Measurements from ENCODE around the gene ZHX3. TPM values are rescaled to one million over a fixed set of nuclear protein-coding genes. Genes with fewer than 3 reads are reported as not detected.

The ZHX3 gene
- total and polyA plus RNA-seq, 2 donors (not counting 1 experiment from before 2014, with no cell fraction given) = 27.7 to 28.0 TPM

DNA sequence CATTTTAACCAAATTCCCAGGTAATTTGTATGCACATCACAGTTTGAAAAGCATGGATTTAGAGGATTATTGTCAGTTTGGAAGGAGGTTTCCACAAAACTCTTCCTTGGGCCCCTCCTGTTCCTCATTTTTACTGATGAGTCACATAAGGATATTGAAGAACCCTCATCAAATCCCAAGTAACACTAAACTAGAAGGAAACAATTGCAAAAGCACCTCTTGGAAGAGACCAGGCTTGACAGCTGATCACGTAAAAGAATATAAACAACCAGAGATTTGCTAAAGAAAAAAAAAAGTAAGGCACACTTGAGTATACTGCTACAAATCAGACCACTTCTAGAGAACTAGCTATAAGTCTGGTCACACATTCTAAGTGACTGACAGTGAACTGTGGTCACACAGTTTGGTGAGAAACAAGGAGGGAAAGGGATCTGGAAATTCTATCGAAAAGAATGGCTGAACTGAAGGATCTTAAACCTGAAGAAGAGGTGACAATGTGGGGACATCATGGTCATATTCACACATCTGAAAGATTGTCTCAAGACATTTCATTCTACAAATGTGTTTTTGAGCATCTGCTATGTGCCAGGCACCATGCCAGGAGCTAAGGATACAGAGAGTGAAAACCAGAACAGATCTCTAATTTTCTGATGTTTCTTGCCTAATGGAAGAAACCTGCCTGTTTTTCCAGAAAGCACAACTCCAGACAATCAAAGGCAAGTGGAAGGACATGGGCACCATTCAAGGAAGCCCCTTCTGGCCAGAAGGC lies 24.1 kb downstream of the ZHX3 start:
- H3K4me3 ChIP-seq (replicated peaks in 1 of 4; ENCODE audit: control extremely low read depth in 1 of 4, insufficient read depth in 1 of 4, low read depth in 3 of 4, low read length in 4 of 4) = peak overlapping the region in 1 of 4 experiments; percentile 17
- no peak overlapping the region for H3K9ac ChIP-seq (ENCODE audit: insufficient read depth, low read length)
- TF ChIP-seq, protein P1, sequence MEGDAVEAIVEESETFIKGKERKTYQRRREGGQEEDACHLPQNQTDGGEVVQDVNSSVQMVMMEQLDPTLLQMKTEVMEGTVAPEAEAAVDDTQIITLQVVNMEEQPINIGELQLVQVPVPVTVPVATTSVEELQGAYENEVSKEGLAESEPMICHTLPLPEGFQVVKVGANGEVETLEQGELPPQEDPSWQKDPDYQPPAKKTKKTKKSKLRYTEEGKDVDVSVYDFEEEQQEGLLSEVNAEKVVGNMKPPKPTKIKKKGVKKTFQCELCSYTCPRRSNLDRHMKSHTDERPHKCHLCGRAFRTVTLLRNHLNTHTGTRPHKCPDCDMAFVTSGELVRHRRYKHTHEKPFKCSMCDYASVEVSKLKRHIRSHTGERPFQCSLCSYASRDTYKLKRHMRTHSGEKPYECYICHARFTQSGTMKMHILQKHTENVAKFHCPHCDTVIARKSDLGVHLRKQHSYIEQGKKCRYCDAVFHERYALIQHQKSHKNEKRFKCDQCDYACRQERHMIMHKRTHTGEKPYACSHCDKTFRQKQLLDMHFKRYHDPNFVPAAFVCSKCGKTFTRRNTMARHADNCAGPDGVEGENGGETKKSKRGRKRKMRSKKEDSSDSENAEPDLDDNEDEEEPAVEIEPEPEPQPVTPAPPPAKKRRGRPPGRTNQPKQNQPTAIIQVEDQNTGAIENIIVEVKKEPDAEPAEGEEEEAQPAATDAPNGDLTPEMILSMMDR (conservative IDR thresholded peaks at IDR 0.05 in 1 of 2, IDR thresholded peaks at IDR 0.05 in 1 of 2; ENCODE audit: low read depth in 1 of 2, low read length in 2 of 2) = no peak
- no peak for TF ChIP-seq EZH2 (IDR thresholded peaks at IDR 0.05; ENCODE audit: low read length, missing control alignments)
- H3K27me3 ChIP-seq (ENCODE audit: control insufficient read depth, insufficient read depth, low read length) = no peaks in the 10 kb centered on the region
- no peak overlapping the region for H3K27ac ChIP-seq (ENCODE audit: insufficient read depth, low read length)
- H3K4me1 ChIP-seq (ENCODE audit: control insufficient read depth, extremely low read depth, insufficient read depth, low read length) = peaks cover 4% of the 10 kb centered on the region
- H4K20me1 ChIP-seq (ENCODE audit: control insufficient read depth, extremely low read depth, insufficient read depth, low read length) = no peaks in the 10 kb centered on the region
- H3K9me3 ChIP-seq (ENCODE audit: control insufficient read depth, insufficient read depth, low read depth, low read length) = no peaks in the 10 kb centered on the region
- H3K36me3 ChIP-seq (ENCODE audit: control insufficient read depth, insufficient read depth, low read length) = no peaks in the 10 kb centered on the region
- peak overlapping the region; percentile 13 for H3K4me2 ChIP-seq (ENCODE audit: extremely low read depth, insufficient read depth, low read length)
- DNase-seq (ENCODE audit: low read depth in 2 of 2) = peak in 1 of 2 donors; percentile 88
- no peak overlapping the region for H2AFZ ChIP-seq (ENCODE audit: low read length)
- H3K79me2 ChIP-seq (ENCODE audit: control insufficient read depth, insufficient read depth, low read length) = peaks cover 56% of the 10 kb centered on the region

DNA sequence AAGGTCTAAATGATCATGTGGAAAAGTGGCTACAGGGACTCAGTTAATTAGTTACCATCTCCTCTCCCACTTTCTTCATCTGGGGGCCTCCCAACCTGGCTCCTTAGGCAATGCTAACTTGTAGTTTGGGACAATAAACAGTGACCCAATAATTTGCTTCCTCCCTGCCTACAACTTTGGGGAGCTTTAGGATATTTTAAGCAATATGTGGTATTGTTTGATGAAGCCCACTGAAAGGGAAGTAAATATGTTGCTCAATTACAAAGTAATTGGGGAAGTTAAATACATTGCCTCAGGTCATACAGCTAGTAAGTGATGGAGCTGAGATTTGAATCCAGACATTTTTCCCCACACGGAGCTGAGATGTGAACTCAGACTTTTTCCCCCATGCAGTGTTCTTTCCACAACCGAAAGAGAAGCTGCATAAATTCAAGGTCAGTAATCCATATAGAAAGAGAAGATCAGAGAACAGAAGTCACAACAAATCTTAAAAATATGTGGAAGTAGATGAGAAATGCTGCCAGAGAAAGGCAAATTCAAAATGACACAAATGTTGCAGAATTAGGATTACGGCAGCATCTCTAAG lies 26.6 kb downstream of the ZHX3 start:
- Histone ChIP-seq H3K27ac (ENCODE audit: insufficient read depth, low read length) (no peak overlapping the region), H3K9me3 (ENCODE audit: control insufficient read depth, insufficient read depth, low read depth, low read length) (no peaks in the 10 kb centered on the region), H3K9ac (ENCODE audit: insufficient read depth, low read length) (no peak overlapping the region), H4K20me1 (ENCODE audit: control insufficient read depth, extremely low read depth, insufficient read depth, low read length) (no peaks in the 10 kb centered on the region), H3K79me2 (ENCODE audit: control insufficient read depth, insufficient read depth, low read length) (peaks cover 41% of the 10 kb centered on the region), H3K36me3 (ENCODE audit: control insufficient read depth, insufficient read depth, low read length) (peaks cover 2% of the 10 kb centered on the region), H2AFZ (ENCODE audit: low read length) (no peak overlapping the region), H3K4me2 (ENCODE audit: extremely low read depth, insufficient read depth, low read length) (no peak overlapping the region), H3K27me3 (ENCODE audit: control insufficient read depth, insufficient read depth, low read length) (no peaks in the 10 kb centered on the region), H3K4me1 (ENCODE audit: control insufficient read depth, extremely low read depth, insufficient read depth, low read length) (peaks cover 4% of the 10 kb centered on the region), H3K4me3 (replicated peaks in 1 of 4; ENCODE audit: control extremely low read depth in 1 of 4, insufficient read depth in 1 of 4, low read depth in 3 of 4, low read length in 4 of 4) (no peak overlapping the region)
- no peak for DNase-seq (ENCODE audit: low read depth in 2 of 2)
- TF ChIP-seq EZH2 (IDR thresholded peaks at IDR 0.05; ENCODE audit: low read length, missing control alignments) = no peak
- TF ChIP-seq, protein P1 (conservative IDR thresholded peaks at IDR 0.05 in 1 of 2, IDR thresholded peaks at IDR 0.05 in 1 of 2; ENCODE audit: low read depth in 1 of 2, low read length in 2 of 2) = no peak

GRCh38 chr20:41287327-41287726 lies 30.2 kb downstream of the ZHX3 start:
- H3K27ac ChIP-seq (ENCODE audit: insufficient read depth, low read length) = no peak overlapping the region

More at GRCh38 chr20:41287327-41287726, 30.2 kb downstream of the ZHX3 start:
- Histone ChIP-seq H3K9ac (ENCODE audit: insufficient read depth, low read length) (no peak overlapping the region), H3K4me1 (ENCODE audit: control insufficient read depth, extremely low read depth, insufficient read depth, low read length) (no peaks in the 10 kb centered on the region), H3K27me3 (ENCODE audit: control insufficient read depth, insufficient read depth, low read length) (no peaks in the 10 kb centered on the region), H3K4me2 (ENCODE audit: extremely low read depth, insufficient read depth, low read length) (no peak overlapping the region), H3K79me2 (ENCODE audit: control insufficient read depth, insufficient read depth, low read length) (peaks cover 55% of the 10 kb centered on the region), H3K9me3 (ENCODE audit: control insufficient read depth, insufficient read depth, low read depth, low read length) (no peaks in the 10 kb centered on the region), H3K4me3 (replicated peaks in 1 of 4; ENCODE audit: control extremely low read depth in 1 of 4, insufficient read depth in 1 of 4, low read depth in 3 of 4, low read length in 4 of 4) (no peak overlapping the region), H3K36me3 (ENCODE audit: control insufficient read depth, insufficient read depth, low read length) (peaks cover 2% of the 10 kb centered on the region), H4K20me1 (ENCODE audit: control insufficient read depth, extremely low read depth, insufficient read depth, low read length) (no peaks in the 10 kb centered on the region), H2AFZ (ENCODE audit: low read length) (no peak overlapping the region)
- peak; percentile 70 to 95 for DNase-seq (ENCODE audit: low read depth in 2 of 2)
- TF ChIP-seq, protein P1 (conservative IDR thresholded peaks at IDR 0.05 in 1 of 2, IDR thresholded peaks at IDR 0.05 in 1 of 2; ENCODE audit: low read depth in 1 of 2, low read length in 2 of 2) = no peak
- no peak for TF ChIP-seq EZH2 (IDR thresholded peaks at IDR 0.05; ENCODE audit: low read length, missing control alignments)
